ENCODE results near the gene RPLP2. TPM values are rescaled to one million over a fixed set of nuclear protein-coding genes. Genes with fewer than 3 reads are reported as not detected.

RPLP2 gene
- total and polyA plus RNA-seq, 2 experiments from 2014 or later, result 401 to 468 TPM

GRCh38 chr11:787084-787675 lies 22.6 kb upstream of the RPLP2 start:
- no peak for DNase-seq (ENCODE audit: low spot score)
- Histone ChIP-seq H3K79me2 (no peaks in the 10 kb centered on the region), H3K27me3 (no peaks in the 10 kb centered on the region), H3K9me3 (ENCODE audit: low read depth) (no peaks in the 10 kb centered on the region), H3K4me1 (ENCODE audit: insufficient read depth) (peaks cover 9% of the 10 kb centered on the region), H3K9me2 (replicated peaks; ENCODE audit: insufficient read depth) (no peaks in the 10 kb centered on the region), H4K20me1 (ENCODE audit: insufficient read depth, poor library complexity, severe bottlenecking) (no peaks in the 10 kb centered on the region), H3K4me2 (no peak overlapping the region), H3K27ac (no peak overlapping the region), H3K4me3 (no peak overlapping the region), H2AFZ (no peak overlapping the region), H3K36me3 (replicated peaks; ENCODE audit: insufficient read depth, low read depth) (no peaks in the 10 kb centered on the region)
- no peak for TF ChIP-seq EZH2phosphoT487 (IDR thresholded peaks at IDR 0.05; ENCODE audit: low read depth, severe bottlenecking, unreplicated experiment)
- no peak for TF ChIP-seq EZH2 (IDR thresholded peaks at IDR 0.05; ENCODE audit: borderline replicate concordance)
- TF ChIP-seq CTCF (IDR thresholded peaks at IDR 0.05; ENCODE audit: poor library complexity), result no peak
- 95% methylated on average over 24 of the region's 24 CpGs for WGBS (ENCODE audit: low lambda C conversion rate, missing lambda C conversion rate)

GRCh38 chr11:788009-788640 lies 21.6 kb upstream of the RPLP2 start:
- Histone ChIP-seq H4K20me1 (ENCODE audit: insufficient read depth, poor library complexity, severe bottlenecking) (no peaks in the 10 kb centered on the region), H3K4me3 (no peak overlapping the region), H3K4me1 (ENCODE audit: insufficient read depth) (peaks cover 5% of the 10 kb centered on the region), H3K9me2 (replicated peaks; ENCODE audit: insufficient read depth) (no peaks in the 10 kb centered on the region), H2AFZ (no peak overlapping the region), H3K4me2 (no peak overlapping the region), H3K27me3 (no peaks in the 10 kb centered on the region), H3K36me3 (replicated peaks; ENCODE audit: insufficient read depth, low read depth) (no peaks in the 10 kb centered on the region), H3K79me2 (no peaks in the 10 kb centered on the region), H3K27ac (no peak overlapping the region), H3K9me3 (ENCODE audit: low read depth) (no peaks in the 10 kb centered on the region)
- WGBS (ENCODE audit: low lambda C conversion rate, missing lambda C conversion rate), result 90% methylated on average over 22 of the region's 28 CpGs
- TF ChIP-seq CTCF (IDR thresholded peaks at IDR 0.05; ENCODE audit: poor library complexity) (no peak), EZH2phosphoT487 (IDR thresholded peaks at IDR 0.05; ENCODE audit: low read depth, severe bottlenecking, unreplicated experiment) (no peak), EZH2 (IDR thresholded peaks at IDR 0.05; ENCODE audit: borderline replicate concordance) (no peak)
- no peak for DNase-seq (ENCODE audit: low spot score)

- Histone ChIP-seq H4K20me1 (ENCODE audit: insufficient read depth, poor library complexity, severe bottlenecking) (no peaks in the 10 kb centered on the region), H3K9me3 (ENCODE audit: low read depth) (no peaks in the 10 kb centered on the region), H3K4me2 (peak overlapping the region; percentile 17), H3K9me2 (replicated peaks; ENCODE audit: insufficient read depth) (no peaks in the 10 kb centered on the region), H3K36me3 (replicated peaks; ENCODE audit: insufficient read depth, low read depth) (no peaks in the 10 kb centered on the region), H3K79me2 (no peaks in the 10 kb centered on the region), H3K4me1 (ENCODE audit: insufficient read depth) (no peaks in the 10 kb centered on the region), H3K27ac (no peak overlapping the region), H2AFZ (no peak overlapping the region), H3K27me3 (no peaks in the 10 kb centered on the region), H3K4me3 (no peak overlapping the region)
- no peak for DNase-seq (ENCODE audit: low spot score)
- WGBS (ENCODE audit: low lambda C conversion rate, missing lambda C conversion rate), result 65% methylated on average over 22 of the region's 31 CpGs
- no peak for TF ChIP-seq EZH2 (IDR thresholded peaks at IDR 0.05; ENCODE audit: borderline replicate concordance)
- no peak for TF ChIP-seq EZH2phosphoT487 (IDR thresholded peaks at IDR 0.05; ENCODE audit: low read depth, severe bottlenecking, unreplicated experiment)
- no peak for TF ChIP-seq CTCF (IDR thresholded peaks at IDR 0.05; ENCODE audit: poor library complexity)
These were observed 20.5 kb upstream of the RPLP2 start for GRCh38 chr11:788953-789940.
